RWPE1 (cell line): ENCODE data around the gene HLCS.

Experiments
- CTCF ChIA-PET: fragments of 350-600 bp; sonication (Branson Sonifier 250); formaldehyde crosslinking; extraction: SDS; loops from one replicate; lab custom pipeline; 2021; lab: Yijun Ruan, JAX
- POLR2A ChIA-PET: fragments of 400-600 bp; formaldehyde crosslinking; extraction: SDS; loops from one replicate; lab custom pipeline; 2020; ENCODE audit warnings: antibody characterized with exemption; ENCODE audit not compliant: low non-redundant PET; lab: Yijun Ruan, JAX
- DNase-seq: peaks from one replicate; pipeline ENCODE4 v3.0.0; 2012; ENCODE audit warnings: low spot score
- H3K27ac ChIP-seq: fragments of 450-650 bp; 2 replicates; pipeline ENCODE4 v1.5.1; 2017
- CTCF ChIP-seq: fragments of 450-650 bp; conservative IDR thresholded peaks from 2 replicates; pipeline ENCODE4 v1.5.1; 2017; ENCODE audit warnings: low read depth, mild to moderate bottlenecking

Gene HLCS

GRCh38 chr21:36964827-36965719, 1.4 kb downstream of the HLCS start:
- ChIA-PET CTCF (interaction anchor here (0.7 to 1.8 kb wide), 8 partner anchors 12 to 45 kb away, joined by 3 to 8 read pairs (median 3); no protein-coding TSS in a partner anchor), POLR2A (interaction anchor here (0.6 to 0.7 kb wide), 2 partner anchors 49 to 53 kb away, joined by 6 to 8 read pairs; no protein-coding TSS in a partner anchor)
- no peak for TF ChIP-seq CTCF
- peak overlapping the region; percentile 89 for H3K27ac ChIP-seq
- DNase-seq: no peak

GRCh38 chr21:36964398-36964797, 2.1 kb downstream of the HLCS start:
- H3K27ac ChIP-seq: no peak overlapping the region
- ChIA-PET CTCF (interaction anchor here (1.7 kb wide), 1 partner anchor 13 kb away, joined by 4 read pairs; no protein-coding TSS in a partner anchor), POLR2A (no interaction called here)
- no peak for DNase-seq
- no peak for TF ChIP-seq CTCF

- ChIA-PET POLR2A (no interaction called here), CTCF (interaction anchor here (0.6 to 0.7 kb wide), 2 partner anchors 28 to 326 kb away, joined by 3 read pairs; no protein-coding TSS in a partner anchor)
- H3K27ac ChIP-seq: no peak overlapping the region
- TF ChIP-seq CTCF: no peak
- DNase-seq: no peak
Observed at GRCh38 chr21:36962098-36962780, 4.2 kb downstream of the HLCS start.

- DNase-seq: no peak
- TF ChIP-seq CTCF: no peak
- CTCF ChIA-PET: no interaction called here
- POLR2A ChIA-PET: no interaction called here
- no peak overlapping the region for H3K27ac ChIP-seq
Observed at GRCh38 chr21:36960676-36961284, 5.7 kb downstream of the HLCS start.

GRCh38 chr21:36959020-36959835, 7.2 kb downstream of the HLCS start:
- TF ChIP-seq CTCF: no peak
- 0 out of 2 replicates have a peak overlapping the region, but pooled peaks have one; percentile 1 for H3K27ac ChIP-seq
- CTCF ChIA-PET: interaction anchor here (0.8 kb wide), 1 partner anchor 51 kb away, joined by 4 read pairs; no protein-coding TSS in a partner anchor
- POLR2A ChIA-PET: no interaction called here
- DNase-seq: no peak
